GM06990 (cell line): ENCODE results near the gene DOCK2.

Experiments
- DNase-seq: peaks from one replicate; pipeline ENCODE4 v3.0.0-alpha.2; 2011; ENCODE audit not compliant: insufficient read length; ENCODE audit errors: extremely low read depth
- H3K27me3 ChIP-seq: replicated peaks from 2 replicates; pipeline ENCODE4 v1.6.0; 2011; ENCODE audit warnings: low read length; ENCODE audit not compliant: control insufficient read depth, insufficient read depth
- H3K36me3 ChIP-seq: 2 replicates; pipeline ENCODE4 v1.5.1; 2011; ENCODE audit warnings: low read length; ENCODE audit not compliant: control insufficient read depth, insufficient read depth
- H3K4me3 ChIP-seq: replicated peaks from 2 replicates; pipeline ENCODE4 v1.5.1; 2011; ENCODE audit warnings: low read depth, mild to moderate bottlenecking, control low read depth, low read length
- CTCF ChIP-seq: IDR thresholded peaks from 2 replicates; pipeline ENCODE4 v1.5.1; 2011; ENCODE audit warnings: low read length, control low read depth, mild to moderate bottlenecking, inconsistent platforms; ENCODE audit not compliant: insufficient read depth, poor library complexity, severe bottlenecking

DOCK2 gene

GRCh38 chr5:169791251-169791650, 154.2 kb downstream of the DOCK2 start:
- Histone ChIP-seq H3K4me3 (no peak overlapping the region), H3K36me3 (peaks cover 5% of the 10 kb centered on the region)
- TF ChIP-seq CTCF: no peak

GRCh38 chr5:169795338-169795737, 158.3 kb downstream of the DOCK2 start:
- Histone ChIP-seq H3K36me3 (peaks cover 4% of the 10 kb centered on the region), H3K4me3 (no peak overlapping the region), H3K27me3 (no peaks in the 10 kb centered on the region)
- no peak for TF ChIP-seq CTCF
- no peak for DNase-seq

More at GRCh38 chr5:169791251-169791650, 154.2 kb downstream of the DOCK2 start:
- H3K27me3 ChIP-seq: no peaks in the 10 kb centered on the region
- DNase-seq: no peak

GRCh38 chr5:169796731-169797130, 159.7 kb downstream of the DOCK2 start:
- Histone ChIP-seq H3K27me3 (no peaks in the 10 kb centered on the region), H3K36me3 (peaks cover 4% of the 10 kb centered on the region), H3K4me3 (no peak overlapping the region)
- DNase-seq: no peak
- TF ChIP-seq CTCF: no peak

GRCh38 chr5:169797577-169797976, 160.5 kb downstream of the DOCK2 start:
- Histone ChIP-seq H3K27me3 (no peaks in the 10 kb centered on the region), H3K36me3 (peaks cover 4% of the 10 kb centered on the region), H3K4me3 (no peak overlapping the region)
- DNase-seq: no peak
- no peak for TF ChIP-seq CTCF

- H3K27me3 ChIP-seq: no peaks in the 10 kb centered on the region
- no peak for TF ChIP-seq CTCF
- peaks cover 8% of the 10 kb centered on the region for H3K36me3 ChIP-seq
- no peak for DNase-seq
- H3K4me3 ChIP-seq: no peak overlapping the region
Measured at GRCh38 chr5:169798438-169798837, 161.4 kb downstream of the DOCK2 start.
